Suprapubic skin (tissue), 4 donors: ENCODE measurements around the gene PA2G4.

ENCODE experiments used
- CTCF ChIP-seq, 2 donors: fragments of 200-600 bp in 1 of 2; fragments of 450-650 bp in 1 of 2; sonication (generic) in 1 of 2; IDR thresholded peaks; one replicate each; pipeline ENCODE4 v1.5.1; 2016 to 2019; ENCODE audit warnings: antibody characterized with exemption in 2 of 2, mild to moderate bottlenecking in 1 of 2, moderate library complexity in 1 of 2
- EP300 ChIP-seq: sonication (generic); formaldehyde crosslinking; IDR thresholded peaks from one replicate; pipeline ENCODE4 v1.6.1; 2017; ENCODE audit warnings: antibody characterized with exemption
- POLR2A ChIP-seq, 2 donors: fragments of 450-650 bp; IDR thresholded peaks; one replicate each; pipeline ENCODE4 v1.6.1; 2017; ENCODE audit warnings: antibody characterized with exemption in 2 of 2, mild to moderate bottlenecking in 2 of 2, moderate library complexity in 2 of 2
- POLR2AphosphoS5 ChIP-seq, 3 donors: sonication (generic); formaldehyde crosslinking; IDR thresholded peaks; one replicate each; pipeline ENCODE4 v1.6.1; 2017; ENCODE audit warnings: antibody characterized with exemption in 3 of 3

- TF ChIP-seq CTCF (IDR thresholded peaks at IDR 0.05) (no peak), POLR2A (IDR thresholded peaks at IDR 0.05) (peak; percentile 96 to 98), EP300 (no peak), POLR2AphosphoS5 (IDR thresholded peaks at IDR 0.05) (peak; percentile 94 to 99 (median 95))
Observed at GRCh38 chr12:56116267-56117081, 12.1 kb downstream of the PA2G4 start, which contains the start of gene RPL41.
